ENCODE measurements around the gene ME3. TPM values are rescaled to one million over a fixed set of nuclear protein-coding genes. Genes with fewer than 3 reads are reported as not detected.

The ME3 gene
- total RNA-seq, 1 donor from 2014 or later, result 49.6 TPM

DNA sequence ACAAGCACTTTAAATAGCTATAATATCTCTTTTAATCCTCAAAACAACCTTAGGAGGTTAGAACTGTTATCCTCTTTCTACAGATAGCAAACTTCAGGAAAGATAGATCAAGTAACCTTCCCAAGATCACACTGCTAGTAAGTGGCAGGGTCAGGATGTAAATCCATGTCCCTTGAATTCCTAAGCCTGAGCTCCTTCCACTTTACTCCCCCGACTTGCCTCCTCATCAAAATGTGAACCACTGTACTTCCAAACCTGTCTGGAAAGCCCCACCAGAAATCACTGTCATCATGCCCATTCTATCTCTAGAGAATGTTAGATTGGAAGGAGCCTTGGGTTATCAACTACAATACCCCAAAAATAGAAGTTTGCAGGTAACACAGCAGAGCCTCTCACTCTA is 33.7 kb downstream of the ME3 start:
- Histone ChIP-seq H3K27ac (no peak overlapping the region), H3K4me1 (peaks cover 14% of the 10 kb centered on the region), H3K4me2 (no peak overlapping the region), H3K79me2 (ENCODE audit: low read depth) (no peaks in the 10 kb centered on the region), H3K27me3 (no peaks in the 10 kb centered on the region), H4K20me1 (ENCODE audit: low read depth) (no peaks in the 10 kb centered on the region), H2AFZ (replicated peaks) (no peak overlapping the region), H3K4me3 (no peak overlapping the region), H3K9ac (no peak overlapping the region), H3K36me3 (no peaks in the 10 kb centered on the region), H3K9me3 (ENCODE audit: low read depth) (no peaks in the 10 kb centered on the region), H3F3A (ENCODE audit: low read depth) (no peaks in the 10 kb centered on the region)
- Mint-ChIP-seq H3K4me3 (no peak overlapping the region), H3K36me3 (no peaks in the 10 kb centered on the region), H3K4me1 (no peaks in the 10 kb centered on the region), H3K27ac (no peak overlapping the region), H3K27me3 (ENCODE audit: insufficient read depth, low read depth) (no peaks in the 10 kb centered on the region), H3K9me3 (no peaks in the 10 kb centered on the region)
- TF ChIP-seq EZH2phosphoT487 (IDR thresholded peaks at IDR 0.05) (no peak), EZH2 (IDR thresholded peaks at IDR 0.05) (no peak)
- TF ChIP-seq, protein P1, sequence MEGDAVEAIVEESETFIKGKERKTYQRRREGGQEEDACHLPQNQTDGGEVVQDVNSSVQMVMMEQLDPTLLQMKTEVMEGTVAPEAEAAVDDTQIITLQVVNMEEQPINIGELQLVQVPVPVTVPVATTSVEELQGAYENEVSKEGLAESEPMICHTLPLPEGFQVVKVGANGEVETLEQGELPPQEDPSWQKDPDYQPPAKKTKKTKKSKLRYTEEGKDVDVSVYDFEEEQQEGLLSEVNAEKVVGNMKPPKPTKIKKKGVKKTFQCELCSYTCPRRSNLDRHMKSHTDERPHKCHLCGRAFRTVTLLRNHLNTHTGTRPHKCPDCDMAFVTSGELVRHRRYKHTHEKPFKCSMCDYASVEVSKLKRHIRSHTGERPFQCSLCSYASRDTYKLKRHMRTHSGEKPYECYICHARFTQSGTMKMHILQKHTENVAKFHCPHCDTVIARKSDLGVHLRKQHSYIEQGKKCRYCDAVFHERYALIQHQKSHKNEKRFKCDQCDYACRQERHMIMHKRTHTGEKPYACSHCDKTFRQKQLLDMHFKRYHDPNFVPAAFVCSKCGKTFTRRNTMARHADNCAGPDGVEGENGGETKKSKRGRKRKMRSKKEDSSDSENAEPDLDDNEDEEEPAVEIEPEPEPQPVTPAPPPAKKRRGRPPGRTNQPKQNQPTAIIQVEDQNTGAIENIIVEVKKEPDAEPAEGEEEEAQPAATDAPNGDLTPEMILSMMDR (IDR thresholded peaks at IDR 0.05), result no peak
- DNase-seq (ENCODE audit: low spot score), result no peak

DNA sequence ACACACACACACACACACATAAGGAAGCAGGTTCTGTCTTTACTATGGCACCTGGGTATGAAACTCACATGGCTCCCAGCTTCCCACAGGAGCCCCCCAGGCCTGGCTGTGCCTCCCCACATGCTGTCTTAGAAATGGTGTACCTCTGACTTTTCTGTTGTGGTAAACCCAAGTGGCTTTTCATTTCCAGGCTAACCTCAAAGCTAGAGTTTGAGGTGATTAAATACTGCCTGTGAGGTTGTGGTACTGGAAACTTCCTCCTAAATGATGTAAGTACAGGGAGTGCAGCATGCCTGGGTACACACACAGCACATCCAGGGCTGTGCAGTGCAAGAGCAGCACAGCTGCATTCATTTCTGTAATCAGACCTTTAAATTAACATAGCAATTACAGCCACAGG is 34.4 kb downstream of the ME3 start:
- Histone ChIP-seq H3K36me3 (no peaks in the 10 kb centered on the region), H3K27me3 (no peaks in the 10 kb centered on the region), H3K79me2 (ENCODE audit: low read depth) (no peaks in the 10 kb centered on the region), H3F3A (ENCODE audit: low read depth) (no peaks in the 10 kb centered on the region), H3K27ac (no peak overlapping the region), H3K9ac (no peak overlapping the region), H2AFZ (replicated peaks) (no peak overlapping the region), H4K20me1 (ENCODE audit: low read depth) (no peaks in the 10 kb centered on the region), H3K9me3 (ENCODE audit: low read depth) (no peaks in the 10 kb centered on the region), H3K4me2 (no peak overlapping the region), H3K4me3 (no peak overlapping the region), H3K4me1 (peaks cover 14% of the 10 kb centered on the region)
- Mint-ChIP-seq H3K4me1 (no peaks in the 10 kb centered on the region), H3K4me3 (no peak overlapping the region), H3K27me3 (ENCODE audit: insufficient read depth, low read depth) (peaks cover 4% of the 10 kb centered on the region), H3K36me3 (no peaks in the 10 kb centered on the region), H3K27ac (no peak overlapping the region), H3K9me3 (no peaks in the 10 kb centered on the region)
- TF ChIP-seq EZH2 (IDR thresholded peaks at IDR 0.05) (no peak), EZH2phosphoT487 (IDR thresholded peaks at IDR 0.05) (no peak)
- TF ChIP-seq, protein P1 (IDR thresholded peaks at IDR 0.05), result no peak
- no peak for DNase-seq (ENCODE audit: low spot score)

DNA sequence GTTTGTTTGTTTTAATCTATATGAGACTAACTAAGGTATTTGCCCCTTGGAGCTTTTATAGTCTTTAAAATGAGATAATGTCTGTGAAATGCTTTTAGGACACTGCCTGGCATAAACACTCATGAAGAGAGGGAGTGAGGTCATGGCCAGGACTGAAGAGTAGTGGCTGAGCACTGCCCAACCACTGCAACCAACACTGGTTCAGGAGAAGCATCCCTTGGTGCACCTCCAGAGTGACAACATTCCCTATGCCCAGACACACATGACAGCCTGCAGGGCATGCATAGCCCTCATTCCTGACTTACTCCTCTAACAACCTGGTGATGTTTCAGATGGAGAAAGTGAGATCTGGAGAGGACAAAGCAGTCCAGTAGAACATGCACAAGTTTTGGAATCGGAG is 36.1 kb downstream of the ME3 start:
- Histone ChIP-seq H3K27me3 (no peaks in the 10 kb centered on the region), H3K27ac (no peak overlapping the region), H3K4me3 (no peak overlapping the region), H3K4me2 (no peak overlapping the region), H3K9ac (no peak overlapping the region), H3K36me3 (no peaks in the 10 kb centered on the region), H2AFZ (replicated peaks) (no peak overlapping the region), H3K9me3 (ENCODE audit: low read depth) (no peaks in the 10 kb centered on the region), H3K4me1 (peaks cover 14% of the 10 kb centered on the region), H3F3A (ENCODE audit: low read depth) (no peaks in the 10 kb centered on the region), H3K79me2 (ENCODE audit: low read depth) (no peaks in the 10 kb centered on the region), H4K20me1 (ENCODE audit: low read depth) (no peaks in the 10 kb centered on the region)
- no peak for DNase-seq (ENCODE audit: low spot score)
- Mint-ChIP-seq H3K4me1 (no peaks in the 10 kb centered on the region), H3K27me3 (ENCODE audit: insufficient read depth, low read depth) (peaks cover 4% of the 10 kb centered on the region), H3K27ac (no peak overlapping the region), H3K9me3 (no peaks in the 10 kb centered on the region), H3K4me3 (no peak overlapping the region), H3K36me3 (no peaks in the 10 kb centered on the region)
- no peak for TF ChIP-seq EZH2 (IDR thresholded peaks at IDR 0.05)
- TF ChIP-seq, protein P1 (IDR thresholded peaks at IDR 0.05), result no peak
- no peak for TF ChIP-seq EZH2phosphoT487 (IDR thresholded peaks at IDR 0.05)

All from neural progenitor cell (in vitro differentiated cells).